ENCODE results near the gene DDO.

DNA sequence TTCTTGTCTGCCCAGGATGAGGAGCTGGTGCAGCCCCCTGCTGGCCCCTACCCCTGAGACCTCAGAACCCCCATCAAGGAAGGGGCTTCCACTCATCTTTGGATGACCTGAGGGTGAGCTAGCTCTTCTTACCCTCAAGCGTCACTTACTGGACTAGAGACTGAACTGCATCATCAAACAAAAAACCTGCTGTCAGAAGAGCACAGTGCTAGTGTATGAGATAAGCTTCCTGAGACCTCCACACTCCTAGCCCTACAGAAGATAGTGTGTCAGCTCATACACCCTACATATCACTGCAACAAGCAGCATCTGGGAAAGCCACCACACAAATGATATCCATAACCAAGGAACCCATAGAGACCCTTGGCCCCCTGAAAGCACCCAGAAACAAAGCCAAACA is 46.0 kb upstream of the DDO start:
- no peak for TF ChIP-seq EZH2 (IDR thresholded peaks at IDR 0.05)
- no peak for TF ChIP-seq POLR2AphosphoS5 (IDR thresholded peaks at IDR 0.05; ENCODE audit: borderline replicate concordance, low read depth, low read length)
